Measurements from ENCODE around the gene ZNF571. TPM values are rescaled to one million over a fixed set of nuclear protein-coding genes. Genes with fewer than 3 reads are reported as not detected.

The ZNF571 gene
- total RNA-seq (2013): 1.2 TPM
- under 1 TPM; 0.32 to 0.56 (median 0.39) TPM for polyA plus RNA-seq
- polyA minus RNA-seq: 0.28 TPM in 1 of 2 replicates, not detected in the other
- total RNA-seq: 0.12 to 2.0 (median 0.59) reads per million in 11 experiments

DNA sequence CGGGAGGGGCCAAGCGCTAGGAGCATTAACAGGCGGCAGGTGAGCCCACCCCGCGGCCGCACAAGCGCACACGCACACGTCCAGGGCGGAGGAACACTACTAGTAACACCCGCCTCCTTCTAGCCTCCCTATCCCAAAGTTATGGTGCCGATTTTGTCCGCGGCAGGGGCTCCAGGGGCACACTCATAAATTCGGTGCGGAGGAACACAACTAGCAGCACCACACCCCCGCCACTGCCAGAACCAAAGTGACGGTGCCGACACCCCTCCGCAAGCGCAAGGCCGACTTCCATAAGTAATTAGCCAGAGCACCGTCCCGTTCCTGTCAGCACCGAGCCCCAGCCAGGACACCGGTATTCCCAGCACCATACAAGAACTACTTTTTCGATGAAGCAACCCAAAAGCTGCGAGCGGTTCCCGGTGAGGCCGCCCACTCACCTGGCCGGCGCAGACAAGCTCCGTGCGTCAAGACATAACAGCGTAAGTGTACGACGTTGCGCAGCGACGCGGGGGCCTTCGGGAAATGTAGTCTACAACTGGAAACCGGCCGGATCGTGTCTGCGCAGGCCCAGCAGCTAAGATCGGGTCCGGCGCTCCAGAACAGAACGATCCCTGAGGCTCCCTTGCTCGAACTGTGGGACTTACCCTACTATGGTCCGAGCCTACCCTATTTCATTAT is at the start of gene ZNF571, which contains the start of gene ZNF540:
Gene ZNF571 (minus strand): TSS at position 489 of the 678 bp plus-strand sequence. CDS start 8,116 bp downstream, outside the sequence.
Gene ZNF540 (plus strand): TSS at position 573 of the 678 bp plus-strand sequence. CDS start 3,572 bp downstream, outside the sequence.
- peak within 1 kb of the TSS; percentile 97 to 99 for H3K4me3 Mint-ChIP-seq
- H3K27me3 Mint-ChIP-seq (ENCODE audit: low read depth in 3 of 3): peaks cover 4 to 8% (median 5%) of the 10 kb centered on the region in 3 donors
- H3K27ac ChIP-seq (ENCODE audit: low read depth in 1 of 2, low read length in 2 of 2): peak within 1 kb of the TSS; percentile 1 to 52
- TF ChIP-seq, protein P1, sequence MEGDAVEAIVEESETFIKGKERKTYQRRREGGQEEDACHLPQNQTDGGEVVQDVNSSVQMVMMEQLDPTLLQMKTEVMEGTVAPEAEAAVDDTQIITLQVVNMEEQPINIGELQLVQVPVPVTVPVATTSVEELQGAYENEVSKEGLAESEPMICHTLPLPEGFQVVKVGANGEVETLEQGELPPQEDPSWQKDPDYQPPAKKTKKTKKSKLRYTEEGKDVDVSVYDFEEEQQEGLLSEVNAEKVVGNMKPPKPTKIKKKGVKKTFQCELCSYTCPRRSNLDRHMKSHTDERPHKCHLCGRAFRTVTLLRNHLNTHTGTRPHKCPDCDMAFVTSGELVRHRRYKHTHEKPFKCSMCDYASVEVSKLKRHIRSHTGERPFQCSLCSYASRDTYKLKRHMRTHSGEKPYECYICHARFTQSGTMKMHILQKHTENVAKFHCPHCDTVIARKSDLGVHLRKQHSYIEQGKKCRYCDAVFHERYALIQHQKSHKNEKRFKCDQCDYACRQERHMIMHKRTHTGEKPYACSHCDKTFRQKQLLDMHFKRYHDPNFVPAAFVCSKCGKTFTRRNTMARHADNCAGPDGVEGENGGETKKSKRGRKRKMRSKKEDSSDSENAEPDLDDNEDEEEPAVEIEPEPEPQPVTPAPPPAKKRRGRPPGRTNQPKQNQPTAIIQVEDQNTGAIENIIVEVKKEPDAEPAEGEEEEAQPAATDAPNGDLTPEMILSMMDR (IDR thresholded peaks at IDR 0.05): no peak
- peak; percentile 53 to 63 (median 58) for DNase-seq
- peak within 1 kb of the TSS; percentile 98 for H2AFZ ChIP-seq (ENCODE audit: insufficient read depth, low read depth, low read length, poor library complexity, severe bottlenecking)
- H3K79me2 ChIP-seq (ENCODE audit: insufficient read depth, low read length): no peaks in the 10 kb centered on the region
- peaks cover 0 to 4% of the 10 kb centered on the region in 2 donors for H3K36me3 Mint-ChIP-seq
- peak within 1 kb of the TSS; percentile 9 to 91 (median 61) for H3K27ac Mint-ChIP-seq
- H3K4me1 Mint-ChIP-seq: peaks cover 20% of the 10 kb centered on the region
- peak within 1 kb of the TSS; percentile 64 for H3K9ac ChIP-seq (ENCODE audit: insufficient read depth, low read length, poor library complexity, severe bottlenecking)
- H3K4me2 ChIP-seq (replicated peaks; ENCODE audit: extremely low read depth, low read length, poor library complexity, severe bottlenecking): peak within 1 kb of the TSS; percentile 97
- WGBS (ENCODE audit: insufficient coverage): 0% methylated on average over 41 of the region's 53 CpGs
- no peaks in the 10 kb centered on the region for H3K36me3 ChIP-seq (replicated peaks in 1 of 2; ENCODE audit: control insufficient read depth in 1 of 2, insufficient read depth in 2 of 2, low read length in 2 of 2)
- H3K9me3 Mint-ChIP-seq: peaks cover 25 to 72% (median 56%) of the 10 kb centered on the region in 7 donors
- peaks cover 40 to 51% of the 10 kb centered on the region in 2 donors for H3K9me3 ChIP-seq (replicated peaks in 1 of 2; ENCODE audit: control insufficient read depth in 1 of 2, insufficient read depth in 1 of 2, low read length in 2 of 2)
- peaks cover 0 to 5% of the 10 kb centered on the region in 2 donors for H3K27me3 ChIP-seq (ENCODE audit: control insufficient read depth in 2 of 2, insufficient read depth in 2 of 2, low read length in 2 of 2)
- no peaks in the 10 kb centered on the region for H4K20me1 ChIP-seq (ENCODE audit: insufficient read depth, low read length)
- intact Hi-C loops (cut with micrococcal nuclease): no loop called here
- H3K4me3 ChIP-seq (replicated peaks in 1 of 3; ENCODE audit: low read depth in 2 of 3, low read length in 3 of 3): peak within 1 kb of the TSS; percentile 51 to 95 (median 68)
- peaks cover 14 to 19% of the 10 kb centered on the region in 2 donors for H3K4me1 ChIP-seq (ENCODE audit: control insufficient read depth in 1 of 2, insufficient read depth in 2 of 2, low read length in 2 of 2)

DNA sequence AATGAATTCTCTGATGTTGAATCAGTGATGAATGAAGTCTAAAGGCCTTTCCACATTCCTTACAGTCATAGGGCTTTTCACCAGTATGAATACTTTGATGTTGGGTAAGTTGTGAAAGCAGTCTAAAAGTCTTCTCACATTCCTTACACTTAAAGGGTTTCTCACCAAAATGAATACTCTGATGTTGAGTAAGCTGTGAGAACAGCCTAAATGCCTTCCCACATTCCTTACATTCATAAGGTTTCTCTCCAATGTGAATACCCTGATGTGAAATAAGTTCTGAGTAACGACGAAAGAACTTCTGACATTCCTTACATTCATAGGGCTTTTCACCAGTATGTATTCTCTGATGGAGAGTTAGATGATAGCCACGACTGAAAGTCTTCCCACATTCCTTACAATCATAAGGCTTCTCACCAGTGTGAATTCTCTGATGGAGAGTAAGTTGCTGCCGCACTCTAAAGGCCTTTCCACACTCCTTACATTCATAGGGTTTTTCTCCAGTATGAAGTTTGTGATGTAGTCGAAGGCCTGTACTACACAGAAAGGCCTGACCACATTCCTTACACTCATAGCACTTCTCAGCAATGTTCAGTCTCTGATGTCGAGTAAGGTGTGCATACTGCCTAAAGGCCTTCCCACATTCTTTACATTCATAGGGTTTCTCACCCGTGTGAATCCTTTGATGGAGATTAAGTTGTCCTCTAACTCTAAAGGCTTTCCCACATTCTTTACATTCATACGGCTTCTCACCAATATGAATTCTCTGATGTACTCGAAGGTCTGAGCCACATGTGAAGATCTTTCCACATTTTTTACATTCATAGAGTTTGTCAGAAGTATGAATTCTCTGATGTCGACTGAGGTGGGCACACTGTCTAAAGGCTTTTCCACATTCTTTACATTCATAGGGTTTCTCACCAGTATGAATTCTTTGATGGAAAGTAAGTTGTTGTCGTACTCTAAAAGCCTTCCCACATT is 40.8 kb upstream of the ZNF571 start:
- TF ChIP-seq, protein P1 (IDR thresholded peaks at IDR 0.05): no peak
- H3K27me3 ChIP-seq (ENCODE audit: control insufficient read depth in 2 of 2, insufficient read depth in 2 of 2, low read length in 2 of 2): no peaks in the 10 kb centered on the region
- DNase-seq: no peak
- no CpG with 5 or more reads among the region's 11 CpGs for WGBS (ENCODE audit: insufficient coverage)
- Mint-ChIP-seq H3K4me1 (no peaks in the 10 kb centered on the region), H3K4me3 (no peak overlapping the region), H3K27ac (no peak overlapping the region), H3K27me3 (ENCODE audit: low read depth in 3 of 3) (no peaks in the 10 kb centered on the region), H3K9me3 (peaks cover 37 to 71% (median 59%) of the 10 kb centered on the region in 7 donors), H3K36me3 (peaks cover 25 to 39% of the 10 kb centered on the region in 2 donors)
- intact Hi-C loops (cut with micrococcal nuclease): no loop called here
- no peaks in the 10 kb centered on the region for H3K79me2 ChIP-seq (ENCODE audit: insufficient read depth, low read length)
- no peak overlapping the region for H3K9ac ChIP-seq (ENCODE audit: insufficient read depth, low read length, poor library complexity, severe bottlenecking)
- no peak overlapping the region for H2AFZ ChIP-seq (ENCODE audit: insufficient read depth, low read depth, low read length, poor library complexity, severe bottlenecking)
- no peaks in the 10 kb centered on the region for H3K4me1 ChIP-seq (ENCODE audit: control insufficient read depth in 1 of 2, insufficient read depth in 2 of 2, low read length in 2 of 2)
- H3K36me3 ChIP-seq (replicated peaks in 1 of 2; ENCODE audit: control insufficient read depth in 1 of 2, insufficient read depth in 2 of 2, low read length in 2 of 2): peaks cover 7 to 46% of the 10 kb centered on the region in 2 donors
- H3K27ac ChIP-seq (ENCODE audit: low read depth in 1 of 2, low read length in 2 of 2): no peak overlapping the region
- peak overlapping the region in 1 of 3 experiments; percentile 6 for H3K4me3 ChIP-seq (replicated peaks in 1 of 3; ENCODE audit: low read depth in 2 of 3, low read length in 3 of 3)
- no peaks in the 10 kb centered on the region for H4K20me1 ChIP-seq (ENCODE audit: insufficient read depth, low read length)
- H3K9me3 ChIP-seq (replicated peaks in 1 of 2; ENCODE audit: control insufficient read depth in 1 of 2, insufficient read depth in 1 of 2, low read length in 2 of 2): peaks cover 30 to 93% of the 10 kb centered on the region in 2 donors
- no peak overlapping the region for H3K4me2 ChIP-seq (replicated peaks; ENCODE audit: extremely low read depth, low read length, poor library complexity, severe bottlenecking)
